Osteoblast (primary cell): ENCODE results near the gene PELI1. TPM values are rescaled to one million over a fixed set of nuclear protein-coding genes. Genes with fewer than 3 reads are reported as not detected.

Source experiments
- DNase-seq: peaks from one replicate; pipeline ENCODE4 v3.0.0; 2011; ENCODE audit warnings: low spot score, mixed read lengths; ENCODE audit not compliant: insufficient read length; ENCODE audit errors: missing footprints
- H2AFZ ChIP-seq: 2 replicates; pipeline ENCODE4 v1.6.0; 2011; ENCODE audit warnings: mild to moderate bottlenecking, low read length
- H3K27ac ChIP-seq: 2 replicates; pipeline ENCODE4 v1.5.1; 2011; ENCODE audit warnings: mild to moderate bottlenecking, low read depth, low read length, moderate library complexity
- H3K27me3 ChIP-seq: 2 replicates; pipeline ENCODE4 v1.6.0; 2012; ENCODE audit warnings: mild to moderate bottlenecking, control low read depth, inconsistent platforms, low read length, moderate library complexity; ENCODE audit not compliant: insufficient read depth
- H3K36me3 ChIP-seq: 2 replicates; pipeline ENCODE4 v1.5.1; 2011; ENCODE audit warnings: mild to moderate bottlenecking, low read length, control low read depth, moderate library complexity; ENCODE audit not compliant: insufficient read depth
- H3K4me1 ChIP-seq: 2 replicates; pipeline ENCODE4 v1.5.1; 2011; ENCODE audit warnings: mild to moderate bottlenecking, low read length, control low read depth, moderate library complexity; ENCODE audit not compliant: insufficient read depth
- H3K4me2 ChIP-seq: 2 replicates; pipeline ENCODE4 v1.6.0; 2011; ENCODE audit warnings: mild to moderate bottlenecking, low read length; ENCODE audit not compliant: insufficient read depth
- H3K4me3 ChIP-seq: fragments of 200-600 bp; sonication (generic); 3 replicates; pipeline ENCODE4 v1.5.1; 2012; ENCODE audit warnings: mild to moderate bottlenecking, low read length, inconsistent platforms; ENCODE audit not compliant: insufficient read depth
- H3K79me2 ChIP-seq: 2 replicates; pipeline ENCODE4 v1.6.0; 2012; ENCODE audit warnings: mild to moderate bottlenecking, low read length, control low read depth, inconsistent platforms; ENCODE audit not compliant: insufficient read depth
- H3K9me3 ChIP-seq: 2 replicates; pipeline ENCODE4 v1.5.1; 2011; ENCODE audit warnings: low read depth, low read length, control low read depth
- H4K20me1 ChIP-seq: 2 replicates; pipeline ENCODE4 v1.6.0; 2012; ENCODE audit warnings: mild to moderate bottlenecking, low read length, control low read depth; ENCODE audit not compliant: insufficient read depth
- total RNA-seq: library from RNA; depleted of rRNA; stranded (reverse); fragments of >200 nt; gene quantifications from 2 replicates; pipeline ENCODE4 v1.2.3, GENCODE V29; 2012
- TF ChIP-seq, protein P1 (sequence below): IDR thresholded peaks from 2 replicates; pipeline ENCODE4 v1.5.1; 2011; ENCODE audit warnings: mild to moderate bottlenecking, low read depth, low read length, moderate library complexity; ENCODE audit errors: extremely low read depth

The PELI1 gene
- total RNA-seq, 1 donor: 5.1 TPM

DNA sequence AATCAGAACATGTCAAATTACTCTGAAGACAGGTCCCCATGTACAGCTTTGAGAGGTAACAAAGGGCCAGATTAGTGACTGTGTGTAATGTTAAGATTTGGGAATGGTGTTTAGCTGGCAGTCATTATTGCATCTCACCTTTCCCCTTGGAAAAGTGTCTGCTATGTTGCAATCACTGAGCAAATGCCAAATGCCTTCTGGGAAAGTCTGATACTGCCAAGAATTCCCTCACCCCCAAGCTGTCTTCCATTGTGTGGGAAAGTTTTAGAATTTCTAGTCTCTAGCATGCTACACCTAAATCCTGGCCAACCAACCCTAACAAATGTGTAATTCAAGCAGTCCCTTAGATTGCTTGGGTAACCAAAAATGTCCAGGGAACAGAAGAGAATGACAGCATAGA lies 13.6 kb upstream of the PELI1 start:
- TF ChIP-seq, protein P1, sequence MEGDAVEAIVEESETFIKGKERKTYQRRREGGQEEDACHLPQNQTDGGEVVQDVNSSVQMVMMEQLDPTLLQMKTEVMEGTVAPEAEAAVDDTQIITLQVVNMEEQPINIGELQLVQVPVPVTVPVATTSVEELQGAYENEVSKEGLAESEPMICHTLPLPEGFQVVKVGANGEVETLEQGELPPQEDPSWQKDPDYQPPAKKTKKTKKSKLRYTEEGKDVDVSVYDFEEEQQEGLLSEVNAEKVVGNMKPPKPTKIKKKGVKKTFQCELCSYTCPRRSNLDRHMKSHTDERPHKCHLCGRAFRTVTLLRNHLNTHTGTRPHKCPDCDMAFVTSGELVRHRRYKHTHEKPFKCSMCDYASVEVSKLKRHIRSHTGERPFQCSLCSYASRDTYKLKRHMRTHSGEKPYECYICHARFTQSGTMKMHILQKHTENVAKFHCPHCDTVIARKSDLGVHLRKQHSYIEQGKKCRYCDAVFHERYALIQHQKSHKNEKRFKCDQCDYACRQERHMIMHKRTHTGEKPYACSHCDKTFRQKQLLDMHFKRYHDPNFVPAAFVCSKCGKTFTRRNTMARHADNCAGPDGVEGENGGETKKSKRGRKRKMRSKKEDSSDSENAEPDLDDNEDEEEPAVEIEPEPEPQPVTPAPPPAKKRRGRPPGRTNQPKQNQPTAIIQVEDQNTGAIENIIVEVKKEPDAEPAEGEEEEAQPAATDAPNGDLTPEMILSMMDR: no peak
- no peaks in the 10 kb centered on the region for H4K20me1 ChIP-seq
- H3K4me1 ChIP-seq: no peaks in the 10 kb centered on the region
- DNase-seq: no peak
- H3K4me2 ChIP-seq: no peak overlapping the region
- no peak overlapping the region for H2AFZ ChIP-seq
- H3K79me2 ChIP-seq: no peaks in the 10 kb centered on the region
- no peaks in the 10 kb centered on the region for H3K9me3 ChIP-seq
- no peak overlapping the region for H3K27ac ChIP-seq
- no peak overlapping the region for H3K4me3 ChIP-seq
- H3K27me3 ChIP-seq: peaks cover 27% of the 10 kb centered on the region
- H3K36me3 ChIP-seq: no peaks in the 10 kb centered on the region

DNA sequence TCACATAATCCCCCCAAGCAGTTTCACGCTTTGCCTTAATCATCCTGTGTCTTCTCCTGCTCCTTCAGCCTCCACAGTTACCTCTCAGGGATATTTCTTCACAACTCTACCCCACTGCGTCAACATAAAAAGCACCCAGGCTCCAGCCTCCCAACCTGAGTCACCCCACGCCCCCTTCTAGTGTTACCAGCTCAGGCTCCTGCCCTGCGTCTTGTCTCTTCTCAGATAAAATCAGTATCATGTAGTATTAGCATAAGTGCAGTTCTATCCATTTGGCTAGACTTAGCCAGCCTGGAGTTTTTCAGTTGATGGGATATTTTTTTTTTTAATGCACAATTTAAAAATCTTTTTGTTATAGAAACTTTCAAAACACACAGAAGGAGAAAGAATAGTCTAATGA lies 9.6 kb upstream of the PELI1 start:
- peaks cover 36% of the 10 kb centered on the region for H3K27me3 ChIP-seq
- H3K79me2 ChIP-seq: no peaks in the 10 kb centered on the region
- H3K36me3 ChIP-seq: no peaks in the 10 kb centered on the region
- H3K4me3 ChIP-seq: no peak overlapping the region
- no peaks in the 10 kb centered on the region for H3K9me3 ChIP-seq
- DNase-seq: no peak
- H4K20me1 ChIP-seq: no peaks in the 10 kb centered on the region
- no peak overlapping the region for H2AFZ ChIP-seq
- no peak overlapping the region for H3K27ac ChIP-seq
- H3K4me1 ChIP-seq: no peaks in the 10 kb centered on the region
- no peak overlapping the region for H3K4me2 ChIP-seq
- TF ChIP-seq, protein P1: no peak

DNA sequence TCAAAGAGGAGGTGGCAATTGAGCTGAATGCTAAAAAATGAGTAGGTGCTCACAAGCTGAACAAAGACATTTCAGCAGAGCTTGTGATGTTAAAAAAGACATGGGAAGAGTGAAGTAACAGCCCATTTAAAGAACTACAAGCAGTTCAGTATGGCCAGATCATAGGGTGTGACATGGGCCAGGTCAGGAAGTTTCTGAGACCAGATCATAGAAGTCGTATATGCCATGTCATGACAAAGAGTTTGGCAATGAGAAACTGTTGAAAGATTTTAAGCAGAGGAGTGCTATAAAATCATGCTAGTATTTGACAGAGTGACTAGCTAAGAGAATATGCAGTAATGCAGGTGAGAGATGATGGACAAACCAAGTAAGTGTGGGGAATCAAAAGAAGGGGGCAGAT lies 7.3 kb upstream of the PELI1 start:
- Histone ChIP-seq H3K9me3 (no peaks in the 10 kb centered on the region), H3K36me3 (no peaks in the 10 kb centered on the region), H3K4me1 (no peaks in the 10 kb centered on the region), H3K4me3 (no peak overlapping the region), H3K79me2 (no peaks in the 10 kb centered on the region), H4K20me1 (no peaks in the 10 kb centered on the region), H3K4me2 (no peak overlapping the region), H3K27ac (no peak overlapping the region), H2AFZ (no peak overlapping the region), H3K27me3 (peaks cover 31% of the 10 kb centered on the region)
- TF ChIP-seq, protein P1: no peak
- DNase-seq: no peak

DNA sequence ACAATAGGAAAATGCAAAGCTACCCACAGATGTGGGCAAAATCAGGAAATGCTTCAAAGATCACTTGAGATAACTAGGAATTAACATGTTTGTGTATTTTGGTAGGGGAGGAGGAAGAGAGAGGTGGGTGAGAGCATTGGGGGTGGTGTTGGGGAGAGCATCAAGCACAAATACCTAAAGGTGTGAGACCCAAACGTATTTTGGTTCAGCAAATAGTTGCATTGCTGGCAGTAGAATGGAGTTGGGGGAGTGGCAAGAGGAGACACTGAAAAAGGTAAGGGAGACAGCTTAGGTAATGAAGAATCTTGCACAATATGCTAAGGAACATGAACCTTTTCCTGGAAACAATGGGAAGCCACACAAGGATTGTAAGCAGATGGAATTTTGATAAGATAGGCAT lies 1.5 kb upstream of the PELI1 start:
- no peaks in the 10 kb centered on the region for H3K36me3 ChIP-seq
- no peak overlapping the region for H3K4me2 ChIP-seq
- H3K9me3 ChIP-seq: no peaks in the 10 kb centered on the region
- peaks cover 21% of the 10 kb centered on the region for H3K27me3 ChIP-seq
- no peak overlapping the region for H3K4me3 ChIP-seq
- no peak overlapping the region for H3K27ac ChIP-seq
- no peaks in the 10 kb centered on the region for H4K20me1 ChIP-seq
- TF ChIP-seq, protein P1: no peak
- H2AFZ ChIP-seq: no peak overlapping the region
- no peak for DNase-seq
- peaks cover 9% of the 10 kb centered on the region for H3K79me2 ChIP-seq
- peaks cover 7% of the 10 kb centered on the region for H3K4me1 ChIP-seq
